ENCODE results near the gene CCT3. TPM values are rescaled to one million over a fixed set of nuclear protein-coding genes. Genes with fewer than 3 reads are reported as not detected.

The CCT3 gene
- 192 and 193 TPM in 2 replicates for total RNA-seq
- long read RNA-seq, transcript CCT3-201 (14 exons, 2,150 nt): major isoform, 2,413 of 2,544 reads
- long read RNA-seq, transcript CCT3-204 (12 exons, 1,815 nt): minor isoform, 22 of 2,544 reads
- long read RNA-seq, partial matches to known transcripts: 47 of 2,544 reads
- long read RNA-seq, other reads (novel, unspliced or antisense): 61 of 2,544 reads

DNA sequence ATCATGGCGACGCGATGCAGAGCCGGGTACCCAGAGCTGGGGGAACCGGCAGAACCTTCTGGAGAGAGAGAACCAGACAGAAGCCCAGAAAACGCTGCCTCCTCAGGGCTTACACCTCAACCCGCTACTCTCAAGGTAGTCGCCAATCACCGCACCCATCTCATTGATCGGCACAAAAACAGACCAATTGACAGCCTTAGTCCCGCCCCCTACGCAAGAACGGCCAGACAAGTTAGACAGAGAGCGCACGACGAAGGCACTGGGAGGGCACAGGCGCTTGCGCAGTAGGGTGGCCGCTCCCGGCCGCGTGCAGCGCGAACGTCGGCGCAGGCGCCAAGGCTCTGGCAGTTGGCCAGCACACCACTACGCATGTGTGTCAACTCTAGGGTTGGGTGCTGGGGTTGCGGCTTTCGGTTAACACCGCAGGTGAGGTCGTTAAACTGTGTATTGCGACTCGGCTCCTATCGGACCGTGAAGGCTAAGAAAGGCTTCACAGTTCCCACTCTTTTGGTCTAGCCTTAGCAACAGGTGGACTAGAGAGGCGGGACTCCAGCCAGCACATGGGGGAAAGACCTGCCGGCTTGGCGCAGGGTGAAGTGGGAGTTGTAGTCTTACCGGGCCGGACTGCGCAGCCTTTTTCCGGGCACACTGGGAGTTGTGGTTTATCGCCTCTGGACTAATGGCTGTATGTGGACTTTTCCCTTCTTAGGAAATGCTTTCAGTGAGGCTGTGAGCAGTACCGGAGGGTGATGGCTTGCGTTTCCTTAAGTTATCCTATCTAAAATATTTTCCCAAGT is at the start of gene CCT3, which contains the start of gene TSACC:
Gene CCT3 (minus strand): TSS at position 113 of the 797 bp plus-strand sequence. CDS start 108 bp downstream, at position 5.
Gene TSACC (plus strand): TSS at position 347 of the 797 bp plus-strand sequence. CDS start 1,232 bp downstream, outside the sequence.
- Mint-ChIP-seq H3K27ac (ENCODE audit: unreplicated experiment) (peak within 1 kb of the TSS; percentile 95), H3K27me3 (ENCODE audit: unreplicated experiment) (peaks cover 7% of the 10 kb centered on the region), H3K4me3 (ENCODE audit: unreplicated experiment) (peak within 1 kb of the TSS; percentile 98), H3K36me3 (ENCODE audit: unreplicated experiment) (peaks cover 12% of the 10 kb centered on the region), H3K4me1 (ENCODE audit: unreplicated experiment) (peaks cover 24% of the 10 kb centered on the region), H3K9me3 (ENCODE audit: unreplicated experiment) (no peaks in the 10 kb centered on the region)
- DNase-seq (ENCODE audit: extremely low spot score, unreplicated experiment): peak; percentile 100
- TF ChIP-seq, protein P1, sequence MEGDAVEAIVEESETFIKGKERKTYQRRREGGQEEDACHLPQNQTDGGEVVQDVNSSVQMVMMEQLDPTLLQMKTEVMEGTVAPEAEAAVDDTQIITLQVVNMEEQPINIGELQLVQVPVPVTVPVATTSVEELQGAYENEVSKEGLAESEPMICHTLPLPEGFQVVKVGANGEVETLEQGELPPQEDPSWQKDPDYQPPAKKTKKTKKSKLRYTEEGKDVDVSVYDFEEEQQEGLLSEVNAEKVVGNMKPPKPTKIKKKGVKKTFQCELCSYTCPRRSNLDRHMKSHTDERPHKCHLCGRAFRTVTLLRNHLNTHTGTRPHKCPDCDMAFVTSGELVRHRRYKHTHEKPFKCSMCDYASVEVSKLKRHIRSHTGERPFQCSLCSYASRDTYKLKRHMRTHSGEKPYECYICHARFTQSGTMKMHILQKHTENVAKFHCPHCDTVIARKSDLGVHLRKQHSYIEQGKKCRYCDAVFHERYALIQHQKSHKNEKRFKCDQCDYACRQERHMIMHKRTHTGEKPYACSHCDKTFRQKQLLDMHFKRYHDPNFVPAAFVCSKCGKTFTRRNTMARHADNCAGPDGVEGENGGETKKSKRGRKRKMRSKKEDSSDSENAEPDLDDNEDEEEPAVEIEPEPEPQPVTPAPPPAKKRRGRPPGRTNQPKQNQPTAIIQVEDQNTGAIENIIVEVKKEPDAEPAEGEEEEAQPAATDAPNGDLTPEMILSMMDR (IDR thresholded peaks at IDR 0.05): no peak

DNA sequence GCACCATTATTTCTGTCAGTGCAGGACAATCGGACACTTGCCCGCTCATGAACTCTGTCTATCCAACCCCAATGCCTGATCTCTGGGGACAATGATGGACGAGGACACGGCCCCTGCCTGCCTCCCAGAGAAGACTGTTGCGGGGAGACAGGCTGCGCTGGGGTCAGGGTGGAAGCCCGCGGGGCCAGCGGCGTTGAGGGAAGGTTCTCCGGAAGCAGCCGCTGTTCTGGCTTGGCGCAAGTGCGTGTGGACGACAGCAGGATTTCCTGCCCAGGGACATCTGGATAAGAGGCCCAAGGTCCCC is 49.7 kb upstream of the CCT3 start:
- no peaks in the 10 kb centered on the region for H3K36me3 Mint-ChIP-seq (ENCODE audit: unreplicated experiment)
- no peaks in the 10 kb centered on the region for H3K9me3 Mint-ChIP-seq (ENCODE audit: unreplicated experiment)
- no peak for DNase-seq (ENCODE audit: extremely low spot score, unreplicated experiment)
- H3K27me3 Mint-ChIP-seq (ENCODE audit: unreplicated experiment): peaks cover 35% of the 10 kb centered on the region
- H3K27ac Mint-ChIP-seq (ENCODE audit: unreplicated experiment): no peak overlapping the region
- no peaks in the 10 kb centered on the region for H3K4me1 Mint-ChIP-seq (ENCODE audit: unreplicated experiment)
- no peak overlapping the region for H3K4me3 Mint-ChIP-seq (ENCODE audit: unreplicated experiment)
- TF ChIP-seq, protein P1 (IDR thresholded peaks at IDR 0.05): no peak

DNA sequence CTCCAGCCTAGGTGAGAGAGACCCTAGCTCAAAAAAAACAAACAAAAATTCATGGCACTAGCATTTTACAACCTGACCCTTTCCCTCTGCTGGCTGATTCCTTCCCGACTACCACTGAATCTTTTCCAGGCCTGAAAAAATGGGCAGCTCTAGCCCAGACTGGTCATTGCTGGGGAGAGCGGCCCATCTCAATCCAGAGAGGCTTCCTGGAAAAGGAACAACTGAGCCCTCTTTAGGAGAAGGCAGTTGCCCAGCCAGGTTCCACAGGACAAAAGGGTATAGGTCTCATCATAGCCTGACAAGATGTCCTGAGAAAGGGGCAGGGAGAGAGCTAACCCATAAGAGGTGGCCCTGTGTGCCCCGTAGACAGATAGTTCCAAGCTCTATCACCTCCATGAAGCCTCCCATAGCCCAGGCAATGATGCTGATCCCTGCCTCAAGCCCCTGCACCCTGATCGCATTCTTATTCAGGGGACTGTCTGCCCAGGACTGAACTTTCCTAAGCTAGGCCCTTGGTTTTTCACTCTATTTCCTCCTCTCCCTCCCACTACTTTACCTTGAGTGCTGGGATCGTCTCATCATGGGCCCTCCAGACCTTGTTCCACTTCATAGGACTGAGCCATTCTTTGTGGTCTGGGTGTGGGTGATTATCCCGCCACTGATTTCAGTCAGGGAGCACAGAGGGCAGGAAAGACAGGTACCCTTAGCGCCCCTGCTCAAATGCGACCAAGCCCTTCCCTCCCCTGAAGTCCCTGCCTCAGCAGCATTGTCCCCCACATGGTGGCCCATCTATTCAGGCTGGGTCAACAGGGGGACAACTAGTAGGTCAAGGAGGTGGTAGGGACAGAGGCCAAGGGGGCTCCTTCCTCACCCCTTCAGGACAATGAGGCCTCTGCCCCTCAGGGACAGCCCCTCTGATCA is 49.1 kb upstream of the CCT3 start:
- no peak for DNase-seq (ENCODE audit: extremely low spot score, unreplicated experiment)
- H3K4me3 Mint-ChIP-seq (ENCODE audit: unreplicated experiment): no peak overlapping the region
- no peaks in the 10 kb centered on the region for H3K4me1 Mint-ChIP-seq (ENCODE audit: unreplicated experiment)
- H3K9me3 Mint-ChIP-seq (ENCODE audit: unreplicated experiment): no peaks in the 10 kb centered on the region
- no peak overlapping the region for H3K27ac Mint-ChIP-seq (ENCODE audit: unreplicated experiment)
- H3K27me3 Mint-ChIP-seq (ENCODE audit: unreplicated experiment): peaks cover 35% of the 10 kb centered on the region
- no peaks in the 10 kb centered on the region for H3K36me3 Mint-ChIP-seq (ENCODE audit: unreplicated experiment)
- TF ChIP-seq, protein P1 (IDR thresholded peaks at IDR 0.05): no peak

DNA sequence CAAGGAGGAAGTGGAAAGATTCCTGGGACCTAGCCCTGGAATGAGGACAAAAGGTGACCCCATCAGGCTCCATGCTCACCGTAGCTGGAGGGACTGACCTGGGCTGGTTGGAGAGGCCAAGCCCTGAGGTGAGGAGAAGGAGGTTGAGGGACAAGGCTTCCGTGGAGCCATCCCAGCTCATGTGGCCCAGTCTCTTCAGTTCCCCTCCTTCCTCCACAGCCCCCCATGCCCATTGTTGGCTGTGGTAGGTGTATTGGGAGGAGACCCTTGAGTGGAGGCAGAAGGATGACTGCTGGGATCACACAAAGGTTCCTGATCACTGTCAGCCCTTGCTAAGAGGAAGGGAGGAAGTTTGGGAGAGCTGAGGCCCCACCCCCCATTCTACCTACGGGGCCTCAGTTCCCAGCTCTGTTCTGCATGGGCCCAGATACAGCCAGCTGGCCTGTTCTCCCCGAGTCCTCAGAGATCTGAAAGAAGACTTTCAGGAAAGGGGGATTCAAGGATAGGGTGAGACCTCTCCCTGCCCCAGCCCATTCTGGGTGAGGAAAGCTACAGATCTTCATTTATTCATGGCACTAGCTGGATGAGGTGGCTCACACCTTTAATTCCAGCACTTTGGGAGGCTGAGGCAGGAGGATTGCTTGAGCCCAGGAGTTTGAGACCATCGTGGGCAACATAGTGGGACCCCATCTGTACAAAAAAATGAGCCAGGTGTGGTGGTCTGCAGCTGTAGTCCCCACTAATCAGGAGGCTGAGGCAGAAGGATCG is 48.2 kb upstream of the CCT3 start:
- H3K4me3 Mint-ChIP-seq (ENCODE audit: unreplicated experiment): no peak overlapping the region
- no peak overlapping the region for H3K27ac Mint-ChIP-seq (ENCODE audit: unreplicated experiment)
- H3K36me3 Mint-ChIP-seq (ENCODE audit: unreplicated experiment): no peaks in the 10 kb centered on the region
- peaks cover 35% of the 10 kb centered on the region for H3K27me3 Mint-ChIP-seq (ENCODE audit: unreplicated experiment)
- no peak for DNase-seq (ENCODE audit: extremely low spot score, unreplicated experiment)
- TF ChIP-seq, protein P1 (IDR thresholded peaks at IDR 0.05): no peak
- no peaks in the 10 kb centered on the region for H3K9me3 Mint-ChIP-seq (ENCODE audit: unreplicated experiment)
- H3K4me1 Mint-ChIP-seq (ENCODE audit: unreplicated experiment): no peaks in the 10 kb centered on the region

Measured in osteocyte (in vitro differentiated cells).